Stimulated activated CD4-positive, alpha-beta T cell treated with anti-CD3 and anti-CD28 coated beads, Interleukin-4, amount 100 ng/mL, for 24 hours (primary cell): ENCODE measurements around the gene PAWR.
"Not testable (repeated sequence)": the region's sequence is repeated elsewhere in the genome, so short reads cannot be mapped to it uniquely, and the experiment has no call there.

ENCODE experiments used
- DNase-seq: peaks from one replicate; pipeline ENCODE4 v3.0.0-alpha.2; 2020

Gene PAWR

DNA sequence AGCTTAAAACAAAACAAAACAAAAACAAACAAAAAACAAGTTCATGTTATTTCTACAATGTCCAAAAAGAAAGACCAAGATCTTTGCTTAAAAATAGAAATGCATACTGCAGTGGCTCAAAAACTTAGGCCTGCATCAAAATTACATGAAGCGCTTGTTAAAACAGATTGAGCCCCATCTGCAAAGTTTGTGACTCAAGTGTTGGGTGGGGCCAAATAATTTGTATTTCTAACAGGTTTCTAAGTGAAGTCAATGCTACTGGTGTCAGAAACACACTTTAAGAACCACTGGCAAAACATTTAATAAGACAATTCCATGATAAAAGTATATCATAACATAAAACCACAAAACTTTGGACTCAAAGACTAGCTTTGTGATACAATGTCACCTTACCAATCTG is 105.6 kb downstream of the PAWR start:
- DNase-seq: no peak

DNA sequence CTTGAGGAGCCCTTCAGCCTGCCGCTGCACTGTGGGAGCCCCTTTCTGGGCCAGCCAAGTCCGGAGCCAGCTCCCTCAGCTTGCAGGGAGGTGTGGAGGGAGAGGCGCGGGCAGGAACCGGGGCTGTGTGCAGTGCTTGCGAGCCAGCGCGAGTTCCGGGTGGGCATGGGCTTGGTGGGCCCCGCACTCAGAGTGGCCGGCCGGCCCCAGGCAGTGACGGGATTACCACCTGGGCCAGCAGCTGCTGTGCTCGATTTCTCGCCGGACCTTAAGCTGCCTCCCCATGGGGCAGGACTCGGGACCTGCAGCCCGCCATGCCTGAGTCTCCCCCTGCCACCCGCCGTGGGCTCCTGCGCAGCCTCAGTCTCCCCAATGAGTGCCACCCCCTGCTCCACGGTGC is 116.9 kb downstream of the PAWR start:
- no peak for DNase-seq

DNA sequence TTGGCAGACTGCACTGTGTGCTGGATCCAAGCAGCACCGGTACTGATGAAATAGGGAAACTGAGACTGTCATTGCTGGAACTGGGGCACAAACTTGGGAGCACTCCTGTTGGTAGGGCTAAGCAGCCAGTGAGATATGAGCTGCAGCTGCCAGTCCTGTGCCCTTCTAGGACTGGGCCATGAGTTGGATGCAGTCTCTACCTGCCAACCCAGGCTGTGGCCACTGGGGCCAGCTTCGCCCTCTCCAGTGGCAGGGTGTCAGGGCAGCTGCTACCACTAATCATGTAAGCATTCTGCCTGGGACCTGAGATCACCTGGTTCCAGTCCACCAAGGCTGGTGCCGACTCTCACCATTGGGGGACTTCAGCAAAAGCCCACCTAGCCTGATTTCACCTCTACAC is 121.1 kb downstream of the PAWR start:
- no peak for DNase-seq

DNA sequence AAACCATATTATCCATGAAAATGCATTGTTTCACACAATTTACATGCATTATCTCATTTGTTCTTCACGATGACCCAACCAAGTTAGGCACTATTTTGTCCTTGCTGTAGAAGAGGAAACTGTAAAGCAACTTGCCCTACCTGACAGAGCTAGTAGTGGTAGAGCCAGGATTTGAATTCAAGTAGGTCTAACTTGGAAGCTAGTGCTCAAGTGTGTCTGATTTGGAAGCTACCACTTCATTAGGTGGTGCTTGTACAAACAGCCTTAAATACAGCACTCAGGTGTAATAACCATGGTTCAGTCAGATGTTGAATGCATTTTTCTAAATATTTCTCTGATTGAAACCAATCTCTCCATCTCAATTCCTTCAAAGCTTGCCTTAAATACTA is 123.6 kb downstream of the PAWR start:
- DNase-seq: no peak

DNA sequence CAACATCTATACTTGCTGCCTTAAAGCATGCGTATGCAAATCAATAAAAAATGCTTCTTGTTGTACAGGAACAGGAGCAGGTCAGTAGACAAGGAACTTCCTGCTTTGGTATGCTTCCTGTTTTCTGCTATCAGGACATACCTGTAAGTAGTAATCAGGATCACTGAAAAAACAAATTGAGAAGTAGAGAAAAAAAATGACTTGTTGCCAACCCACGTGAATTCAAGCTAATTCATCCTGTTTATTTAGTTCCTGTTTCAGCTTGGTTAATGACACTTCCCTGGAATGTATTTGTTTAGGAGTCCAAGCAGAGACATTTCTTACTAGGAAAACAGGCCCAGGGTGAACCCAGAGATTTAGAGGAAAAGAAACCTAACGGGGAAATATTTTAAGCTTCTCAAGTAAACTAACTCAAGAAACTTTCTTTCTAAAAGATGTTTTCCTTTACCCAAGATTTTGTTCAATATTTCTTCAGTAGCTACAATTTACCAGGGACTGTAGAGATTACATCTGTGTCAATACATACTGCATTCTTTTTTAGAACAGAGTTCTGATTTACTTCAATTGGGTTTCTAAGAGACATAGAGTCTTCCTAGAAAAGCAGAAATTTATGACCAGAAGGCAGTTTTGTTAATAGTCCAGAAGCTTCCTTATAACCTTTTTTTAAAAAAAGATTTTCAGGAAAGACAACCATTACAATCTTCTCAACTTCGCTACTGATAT is 124.2 kb downstream of the PAWR start:
- DNase-seq: no peak

DNA sequence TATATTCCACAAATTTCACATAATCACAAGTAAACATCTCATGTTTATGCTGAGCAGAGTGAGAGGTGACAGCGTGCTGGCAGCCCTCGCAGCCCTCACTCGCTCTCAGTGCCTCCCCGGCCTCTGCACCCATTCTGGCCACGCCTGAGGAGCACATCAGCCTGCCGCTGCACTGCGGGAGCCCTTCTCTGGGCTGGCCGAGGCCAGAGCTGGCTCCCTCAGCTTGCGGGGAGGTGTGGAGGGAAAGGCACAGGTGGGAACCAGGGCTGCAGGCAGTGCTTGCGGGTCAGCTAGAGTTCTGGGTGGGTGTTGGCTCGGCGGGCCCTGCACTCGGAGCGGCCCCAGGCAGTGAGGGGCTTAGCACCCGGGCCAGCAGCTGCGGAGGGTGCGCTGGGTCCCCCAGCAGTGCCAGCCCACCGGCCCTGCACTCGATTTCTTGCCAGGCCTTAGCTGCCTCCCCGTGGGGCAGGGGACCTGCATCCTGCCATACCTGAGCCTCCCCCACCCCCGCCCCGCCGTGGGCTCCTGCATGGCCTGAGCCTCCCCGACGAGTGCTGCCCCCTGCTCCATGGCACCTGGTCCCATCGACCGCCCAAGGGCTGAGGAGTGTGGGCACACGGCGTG is 125.9 kb downstream of the PAWR start:
- DNase-seq: not testable (repeated sequence)

DNA sequence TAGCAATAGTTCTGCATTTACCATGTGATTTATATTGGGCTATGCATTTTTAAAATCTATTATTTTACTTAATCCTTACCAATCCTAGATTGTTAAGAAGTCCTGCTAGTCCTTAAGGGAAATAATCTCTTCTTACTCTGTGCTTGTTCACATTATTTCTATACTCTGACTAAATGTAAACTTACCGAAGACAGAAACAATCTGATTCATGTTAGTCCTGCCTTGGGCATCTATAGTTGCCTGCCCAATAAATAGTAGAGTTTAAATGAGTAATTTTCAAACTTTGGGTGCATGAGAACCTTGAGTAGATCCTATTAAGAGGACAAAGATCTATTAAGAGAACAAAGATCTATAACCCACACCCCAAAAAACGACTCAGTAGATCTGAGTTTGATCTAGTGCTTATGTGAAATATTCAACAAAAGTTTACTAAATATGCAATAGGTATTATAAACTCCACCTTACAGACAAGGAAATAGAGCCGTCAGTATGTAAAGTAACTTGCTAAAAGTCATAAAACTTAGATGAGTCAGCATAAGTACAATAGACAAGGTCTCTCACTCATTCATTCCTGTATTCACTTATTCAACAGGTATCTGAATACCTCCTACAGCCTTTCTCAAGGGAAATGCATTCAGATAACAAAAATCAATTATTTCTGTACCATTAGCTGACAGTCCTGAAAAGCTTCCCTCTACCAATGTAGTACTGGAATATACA is 127.6 kb downstream of the PAWR start:
- DNase-seq: no peak

DNA sequence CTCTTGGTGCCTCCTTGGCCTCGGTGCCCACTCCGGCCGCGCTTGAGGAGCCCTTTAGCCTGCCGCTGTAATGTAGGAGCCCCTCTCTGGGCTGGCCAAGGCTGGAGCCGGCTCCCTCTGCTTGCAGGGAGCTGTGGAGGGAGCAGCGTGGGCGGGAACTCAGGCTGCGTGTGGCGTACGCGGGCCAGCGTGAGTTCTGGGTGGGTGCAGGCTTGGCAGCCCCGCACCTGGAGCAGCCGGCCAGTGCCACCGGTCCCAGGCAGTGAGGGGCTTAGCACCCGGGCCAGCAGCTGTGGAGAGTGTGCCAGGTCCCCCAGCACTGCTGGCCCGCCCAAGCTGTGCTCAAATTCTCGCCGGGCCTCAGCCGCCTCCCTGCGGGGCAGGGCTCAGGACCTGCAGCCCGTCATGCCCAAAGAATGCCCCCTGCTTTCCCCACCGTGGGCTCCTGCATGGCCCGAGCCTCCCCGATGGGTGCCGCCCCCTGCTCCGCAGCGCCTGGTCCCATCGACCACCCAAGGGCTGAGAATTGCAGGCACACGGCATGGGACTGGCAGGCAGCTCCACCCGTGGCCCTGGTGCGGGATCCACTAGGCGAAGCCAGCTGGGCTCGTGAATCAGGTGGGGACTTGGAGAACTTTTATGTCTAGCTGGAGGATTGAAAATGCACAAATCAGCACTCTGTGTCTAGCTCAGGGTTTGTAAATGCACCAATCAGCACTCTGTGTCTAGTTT is 129.2 kb downstream of the PAWR start:
- no peak for DNase-seq

DNA sequence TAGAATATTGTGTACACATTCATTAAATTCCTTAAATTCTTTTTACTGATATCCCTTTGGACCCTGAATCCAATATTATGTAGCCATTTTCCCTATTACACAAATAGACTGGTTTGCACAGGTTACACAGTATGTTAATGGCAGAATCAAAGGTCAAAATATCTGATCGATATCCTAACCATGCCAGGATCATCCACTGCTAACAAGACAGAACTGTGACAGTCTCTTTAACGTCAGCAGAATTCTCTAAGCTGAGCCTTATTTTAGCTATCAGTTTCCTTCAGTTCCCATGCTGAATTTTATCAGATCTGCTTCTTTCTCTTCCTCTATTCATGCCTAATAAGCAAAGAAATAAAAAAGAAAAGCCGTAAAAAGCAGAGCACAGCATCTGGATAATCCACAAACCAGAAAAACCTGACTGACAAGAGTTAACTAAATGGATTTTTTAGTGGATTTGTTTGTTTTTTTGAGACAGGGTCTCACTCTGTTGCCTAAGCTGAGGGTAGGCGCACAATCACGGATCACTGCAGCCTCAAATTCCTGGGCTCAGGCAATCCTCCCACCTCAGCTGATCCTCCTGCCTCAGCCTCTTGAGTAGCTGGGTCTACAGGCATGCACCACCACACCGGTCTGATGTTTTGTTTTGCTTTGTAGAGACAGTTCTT is 130.4 kb downstream of the PAWR start:
- DNase-seq: no peak

DNA sequence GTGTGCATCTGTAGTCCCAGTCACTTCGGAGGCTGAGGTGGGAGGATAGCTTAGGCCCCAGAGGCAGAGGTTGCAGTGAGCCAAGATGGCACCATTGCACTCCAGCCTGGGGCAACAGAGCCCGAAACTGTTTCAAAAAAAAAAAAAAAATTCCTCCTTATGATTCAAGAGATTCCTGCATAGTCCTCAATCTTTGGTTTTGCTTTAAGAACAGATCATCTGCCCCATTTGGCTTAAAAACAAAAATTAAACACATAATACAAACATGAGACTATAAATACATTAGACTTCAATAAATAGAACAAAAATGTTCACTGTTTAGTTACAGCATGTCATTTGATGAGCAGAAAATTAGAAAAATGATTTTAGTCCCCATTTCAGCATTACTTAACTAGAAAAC is 131.2 kb downstream of the PAWR start:
- no peak for DNase-seq

DNA sequence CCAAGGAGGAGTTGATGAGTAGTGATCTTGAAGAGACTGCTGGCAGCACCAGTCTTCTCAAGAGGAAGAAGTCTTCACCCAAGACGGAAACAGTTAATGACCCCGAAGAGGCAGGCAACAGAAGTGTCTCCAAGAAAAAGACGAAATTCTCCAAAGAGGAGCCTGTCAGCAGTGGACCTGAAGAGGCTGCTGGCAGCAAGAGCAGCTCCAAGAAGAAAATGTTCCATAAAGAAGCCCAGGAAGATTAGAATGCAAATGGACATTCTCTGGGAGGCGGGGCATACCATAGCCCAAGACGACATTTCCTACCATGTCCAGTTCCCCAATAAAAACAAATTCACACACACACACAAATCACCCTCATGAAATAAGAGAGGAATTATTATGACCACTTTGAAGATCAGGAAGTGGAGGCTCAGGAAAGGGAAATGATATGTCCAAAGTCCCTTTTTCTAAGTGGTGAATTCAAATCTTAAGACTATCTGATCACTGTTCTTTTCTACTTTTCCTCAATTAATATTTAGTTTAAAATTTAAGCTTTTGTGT is 131.8 kb downstream of the PAWR start:
- DNase-seq: no peak

DNA sequence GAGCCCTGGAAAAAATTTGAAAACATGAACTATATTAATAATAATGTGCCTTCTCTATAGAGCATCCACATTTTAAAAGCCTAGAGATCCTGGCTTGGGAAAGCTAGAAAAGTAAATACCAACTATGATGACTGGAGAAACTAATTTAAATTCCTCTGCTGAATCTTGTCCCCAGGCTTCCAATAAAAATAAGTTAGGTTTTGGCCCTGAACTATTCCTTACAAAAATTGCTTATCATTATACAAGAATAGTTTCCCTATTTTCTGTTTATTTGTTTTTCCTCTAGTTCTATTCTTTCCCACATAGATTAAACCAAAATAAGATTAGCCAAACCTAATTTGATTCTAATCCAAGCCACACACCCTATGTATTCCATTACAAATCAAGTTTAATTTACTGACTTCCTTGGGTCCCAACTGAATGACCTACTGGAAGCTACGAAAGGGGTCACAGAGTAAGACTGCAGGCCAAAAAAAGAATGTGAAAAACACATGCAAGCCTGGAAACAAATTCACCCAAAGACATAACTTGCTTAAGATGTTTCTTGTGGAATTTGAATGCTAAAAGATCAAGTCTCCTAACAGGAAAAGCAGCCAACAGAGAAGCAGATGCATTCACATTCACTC is 133.0 kb downstream of the PAWR start:
- no peak for DNase-seq

DNA sequence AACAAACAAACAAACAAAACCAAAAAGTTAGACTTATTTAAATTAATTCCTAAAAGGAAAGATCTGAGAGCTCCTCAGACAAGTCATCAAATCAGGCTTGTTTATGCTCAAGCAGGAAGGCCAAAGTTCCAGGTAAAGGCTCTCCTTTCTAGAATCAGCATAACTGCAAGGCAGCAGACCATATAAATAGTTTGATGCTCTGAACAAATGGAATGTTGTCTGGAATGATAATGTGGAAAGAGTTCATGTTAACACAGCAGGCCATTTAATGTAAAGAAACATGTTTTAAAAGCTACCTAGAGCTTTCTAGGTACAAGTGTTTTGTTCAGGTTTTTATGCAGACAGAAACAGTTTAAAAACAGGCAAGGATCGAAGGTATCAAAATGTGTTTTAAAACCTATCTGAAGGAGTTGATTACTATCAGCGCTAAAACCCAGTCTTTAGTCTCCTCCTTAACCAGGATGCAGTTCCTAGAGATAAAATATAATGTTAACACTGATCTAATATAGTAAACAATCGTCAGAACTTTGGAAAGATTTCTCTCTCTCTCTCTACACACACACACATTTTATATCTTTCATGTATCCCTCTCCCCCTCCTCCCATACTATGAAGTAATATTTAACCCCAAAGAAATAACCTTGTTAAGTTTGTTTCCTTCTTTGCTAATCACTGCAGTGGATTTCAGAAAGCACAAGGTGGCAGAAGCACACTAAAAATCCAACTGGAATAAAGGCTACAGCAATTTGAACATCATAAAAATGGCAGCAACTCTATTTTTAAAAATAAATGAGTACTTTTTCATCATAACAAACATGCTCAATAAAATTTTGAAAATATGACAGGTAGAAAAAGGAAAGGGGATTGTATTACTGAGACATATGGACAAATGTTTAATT is 135.5 kb downstream of the PAWR start:
- no peak for DNase-seq

DNA sequence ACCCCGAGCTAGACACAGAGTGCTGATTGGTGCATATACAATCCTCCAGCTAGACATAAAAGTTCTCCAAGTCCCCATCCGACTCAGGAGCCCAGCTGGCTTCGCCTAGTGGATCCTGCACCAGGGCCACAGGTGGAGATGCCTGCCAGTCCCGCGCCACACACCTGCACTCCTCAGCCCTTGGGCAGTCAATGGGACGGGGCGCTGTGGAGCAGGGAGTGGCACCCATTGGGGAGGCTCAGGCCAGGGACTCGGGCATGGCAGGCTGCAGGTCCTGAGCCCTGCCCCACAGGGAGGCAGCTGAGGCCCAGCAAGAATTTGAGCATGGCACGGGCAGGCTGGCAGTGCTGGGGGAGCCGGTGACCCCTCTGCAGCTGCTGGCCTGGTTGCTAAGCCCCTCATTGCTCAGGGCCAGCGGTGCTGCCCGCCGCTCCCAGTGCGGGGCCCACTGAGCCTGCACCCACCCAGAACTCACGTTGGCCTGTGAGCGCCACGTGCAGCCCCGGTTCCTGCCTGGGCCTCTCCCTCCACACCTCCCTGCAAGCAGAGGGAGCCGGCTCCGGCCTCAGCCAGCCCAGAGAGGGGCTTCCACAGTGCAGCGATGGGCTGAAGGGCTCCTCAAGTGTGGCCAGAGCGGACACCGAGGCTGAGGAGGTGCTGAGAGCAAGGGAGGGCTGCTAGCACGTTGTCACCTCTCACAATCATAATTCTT is 136.7 kb downstream of the PAWR start:
- no peak for DNase-seq

DNA sequence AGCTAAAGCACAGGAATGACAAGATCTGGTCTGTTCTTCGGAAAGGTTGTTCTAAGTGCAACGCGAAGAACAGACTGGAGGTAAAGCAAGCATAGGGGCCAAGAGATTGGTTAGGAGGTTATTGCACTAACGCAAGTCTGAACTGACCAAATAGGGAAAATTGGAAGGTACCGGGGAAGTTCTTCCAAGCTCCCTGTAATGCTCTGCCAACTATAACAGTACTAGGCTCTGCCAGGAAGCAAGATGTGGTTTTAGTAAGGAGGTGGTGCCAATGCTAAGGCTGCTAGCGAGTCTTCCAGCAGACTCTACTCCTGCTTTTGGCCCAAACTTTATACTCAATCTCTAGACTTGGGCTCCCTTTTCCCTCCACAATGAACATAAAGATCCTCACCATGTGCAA is 138.6 kb downstream of the PAWR start:
- no peak for DNase-seq

DNA sequence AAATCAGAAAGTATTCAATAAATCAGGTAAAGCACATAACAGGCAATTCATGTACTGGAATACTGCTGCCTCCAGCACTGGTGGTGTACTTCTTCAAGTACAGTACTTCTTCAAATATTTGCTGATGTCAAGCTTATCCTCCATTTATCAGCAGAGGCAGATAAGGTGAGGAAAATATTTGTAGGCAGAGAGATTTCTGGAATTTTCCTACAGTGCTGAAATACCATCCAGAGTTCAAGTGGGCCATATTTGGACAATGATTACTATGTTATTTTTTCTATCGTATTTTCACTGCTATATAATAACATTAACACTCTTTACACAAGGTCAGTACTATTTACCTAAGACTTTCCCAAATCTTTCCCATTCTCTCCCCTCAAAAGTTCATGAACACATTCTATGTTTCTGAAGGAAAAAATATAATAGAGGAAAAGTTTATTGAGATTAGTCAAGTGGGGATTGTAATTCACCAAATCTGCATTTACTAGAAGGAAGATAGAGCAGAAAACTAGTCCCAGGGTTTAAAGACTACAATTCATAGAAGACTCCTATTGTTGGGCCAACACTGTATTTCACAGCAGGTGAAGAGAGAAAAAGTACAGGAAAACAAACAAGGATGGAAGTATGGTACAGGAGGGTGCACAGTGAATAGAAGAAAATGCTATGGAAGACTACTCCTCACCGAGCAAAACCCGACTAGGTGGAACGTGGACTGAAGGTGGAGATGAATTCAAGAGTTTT is 141.1 kb downstream of the PAWR start:
- no peak for DNase-seq

DNA sequence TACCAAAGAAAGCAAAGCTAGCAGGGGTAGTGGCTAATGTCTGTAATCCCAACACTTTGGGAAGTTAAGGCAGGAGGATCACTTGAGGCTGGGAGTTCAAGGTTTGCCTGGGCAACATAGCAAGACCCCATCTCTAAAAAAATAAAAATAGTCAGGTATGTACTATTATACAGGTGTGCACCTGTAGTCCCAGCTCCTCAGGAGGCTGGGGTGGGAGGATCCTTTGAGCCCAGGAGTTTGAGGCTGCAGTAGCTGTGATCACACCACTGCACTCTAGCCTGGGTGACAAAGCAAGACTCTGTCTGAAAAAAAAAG is 142.2 kb downstream of the PAWR start:
- no peak for DNase-seq

DNA sequence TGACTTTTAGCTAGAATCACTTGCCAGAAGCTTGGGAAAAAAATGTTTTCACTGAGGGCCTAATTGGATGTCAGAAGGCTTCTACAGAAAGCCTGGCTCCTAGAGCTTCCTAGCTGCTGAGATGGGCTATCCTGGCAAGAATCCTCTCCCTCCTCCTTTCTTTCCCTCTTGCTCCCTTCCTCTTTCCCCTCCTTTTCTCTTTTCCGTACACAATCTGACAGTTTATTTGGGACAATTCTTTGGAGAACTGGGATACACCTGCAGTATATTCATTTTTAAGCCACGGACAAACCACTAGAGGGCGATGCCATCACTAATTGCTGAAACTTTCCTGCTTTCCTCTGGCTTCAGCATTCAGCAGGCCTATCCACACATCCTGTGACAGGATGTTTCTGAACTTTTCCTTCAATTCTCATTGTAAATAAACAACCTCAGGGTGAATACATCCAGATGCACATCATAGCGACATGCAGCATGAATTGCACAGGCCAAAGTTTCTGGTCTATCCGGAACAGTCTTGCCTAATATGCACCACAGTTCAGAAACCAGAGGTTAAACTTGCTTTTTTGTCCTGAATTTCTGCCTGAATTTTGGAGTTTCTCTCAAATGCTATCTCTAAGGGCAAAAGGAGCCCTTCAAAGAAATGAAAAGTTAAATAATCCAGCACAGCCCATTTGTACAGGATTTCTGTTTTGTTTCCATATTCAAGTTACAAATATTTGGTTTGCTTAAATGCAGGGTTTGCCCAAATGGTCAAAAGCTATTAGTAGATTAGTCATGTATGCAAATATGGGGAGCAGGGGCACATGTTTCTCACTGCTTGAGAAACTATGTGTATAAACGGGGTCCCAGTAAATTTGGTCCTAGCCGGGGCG is 142.8 kb downstream of the PAWR start:
- DNase-seq: no peak
